Measurements from ENCODE around the gene PTPRJ.

DNA sequence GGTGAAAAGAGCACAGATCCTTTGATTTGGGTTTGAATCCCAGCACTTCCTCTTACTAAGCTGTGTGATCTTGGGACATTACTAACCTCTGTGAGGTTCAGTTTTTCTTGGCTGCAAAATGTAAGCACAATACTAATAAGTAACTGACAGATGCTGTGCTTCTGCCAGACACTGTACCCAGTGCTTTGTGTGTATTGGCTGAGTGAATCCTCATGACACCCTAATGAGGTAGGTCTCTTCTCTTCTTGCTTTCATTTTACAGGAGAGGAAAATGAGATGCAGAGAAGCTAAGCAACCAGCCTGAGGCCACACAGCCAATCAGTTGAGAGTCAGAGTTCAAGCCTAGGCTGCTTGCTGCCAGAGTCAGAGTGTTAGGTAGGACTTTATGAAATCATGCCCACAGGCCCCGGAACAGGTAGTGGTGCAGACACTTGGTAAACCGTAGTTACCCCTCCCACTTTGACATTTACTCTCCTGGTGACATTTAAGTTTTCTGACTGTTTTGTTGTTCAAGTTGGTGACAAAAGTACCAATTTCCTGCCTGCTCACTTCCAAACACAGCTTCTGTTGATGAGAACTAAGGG lies 21.2 kb downstream of the PTPRJ start:
- TF ChIP-seq POLR2AphosphoS5 (IDR thresholded peaks at IDR 0.05) (peak in 1 of 3 donors; percentile 66), CTCF (IDR thresholded peaks at IDR 0.05 in 8 of 11, conservative IDR thresholded peaks at IDR 0.05 in 3 of 11) (no peak)
